Ishikawa (cell line): ENCODE data around the gene CD34.

Experiments
- CEBPB ChIP-seq: IDR thresholded peaks from 2 replicates; pipeline ENCODE4 v1.6.1; 2012
- CREB1 ChIP-seq: IDR thresholded peaks from 2 replicates; pipeline ENCODE4 v1.6.1; 2012; ENCODE audit warnings: low read depth
- EGR1 ChIP-seq: IDR thresholded peaks from 2 replicates; pipeline ENCODE4 v1.6.1; 2012
- EP300 ChIP-seq: IDR thresholded peaks from 2 replicates; pipeline ENCODE4 v1.6.1; 2012; ENCODE audit warnings: borderline replicate concordance
- FOXM1 ChIP-seq: IDR thresholded peaks from 2 replicates; pipeline ENCODE4 v1.6.1; 2012; ENCODE audit warnings: low read depth, borderline replicate concordance
- NFIC ChIP-seq: IDR thresholded peaks from 2 replicates; pipeline ENCODE4 v1.6.1; 2012
- RAD21 ChIP-seq: IDR thresholded peaks from 2 replicates; pipeline ENCODE4 v1.6.1; 2012; ENCODE audit warnings: low read depth
- REST ChIP-seq: IDR thresholded peaks from 2 replicates; pipeline ENCODE4 v1.6.1; 2012; ENCODE audit warnings: low read depth, mild to moderate bottlenecking
- TAF1 ChIP-seq: IDR thresholded peaks from 2 replicates; pipeline ENCODE4 v1.6.1; 2012; ENCODE audit warnings: low read depth, mild to moderate bottlenecking
- TCF12 ChIP-seq: IDR thresholded peaks from 2 replicates; pipeline ENCODE4 v1.6.1; 2012; ENCODE audit warnings: low read depth
- TEAD4 ChIP-seq: IDR thresholded peaks from 2 replicates; pipeline ENCODE4 v1.6.1; 2012
- USF1 ChIP-seq: IDR thresholded peaks from 2 replicates; pipeline ENCODE4 v1.6.1; 2012
- YY1 ChIP-seq: IDR thresholded peaks from 2 replicates; pipeline ENCODE4 v1.6.1; 2012; ENCODE audit warnings: low read depth
- ZBTB7A ChIP-seq: IDR thresholded peaks from 2 replicates; pipeline ENCODE4 v1.6.1; 2012; ENCODE audit warnings: low read depth
- TF ChIP-seq, protein P1 (sequence below): IDR thresholded peaks from 2 replicates; pipeline ENCODE4 v1.6.1; 2012

Gene CD34

DNA sequence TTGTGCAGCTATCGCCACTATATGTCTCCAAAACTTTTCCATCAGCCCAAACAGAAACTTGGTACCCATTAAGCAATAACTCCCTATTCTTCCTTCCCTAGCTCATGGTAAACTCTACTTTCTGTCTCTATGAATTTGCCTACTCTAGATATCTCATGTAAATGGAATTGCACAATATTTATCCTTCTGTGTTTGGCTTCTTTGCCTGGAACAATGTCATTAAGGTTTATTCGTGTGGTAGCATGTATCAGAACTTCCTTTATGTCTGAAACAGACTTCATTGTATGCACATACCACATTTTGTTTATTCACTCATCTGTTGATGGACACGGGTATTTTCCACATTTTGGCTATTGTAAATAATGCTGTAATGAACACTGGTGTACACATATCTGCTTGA is 40.7 kb upstream of the CD34 start:
- no peak for TF ChIP-seq RAD21
- no peak for TF ChIP-seq CREB1
- no peak for TF ChIP-seq FOXM1
- TF ChIP-seq NFIC: no peak

DNA sequence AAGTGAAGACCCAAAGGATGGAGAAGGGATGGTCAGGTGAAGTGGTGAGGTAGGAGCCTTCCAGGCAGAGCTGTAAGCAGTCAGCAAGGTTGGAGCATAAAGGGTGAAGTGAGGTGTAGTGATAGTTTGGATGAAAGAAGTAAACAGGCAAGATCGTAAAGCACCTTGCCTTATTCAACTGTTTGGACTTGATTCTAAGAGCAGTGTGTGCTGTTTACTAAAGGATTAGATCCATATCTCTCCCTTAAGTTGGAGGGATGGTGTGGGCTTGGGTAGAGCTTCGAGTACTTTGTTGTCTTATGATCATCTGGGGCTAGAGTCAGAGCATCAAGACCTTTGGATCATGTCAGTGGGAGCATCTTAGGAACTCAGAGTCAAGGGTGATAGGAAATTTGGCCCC is 39.8 kb upstream of the CD34 start:
- TF ChIP-seq NFIC: no peak
- TF ChIP-seq CREB1: no peak
- no peak for TF ChIP-seq USF1
- no peak for TF ChIP-seq RAD21
- no peak for TF ChIP-seq ZBTB7A
- no peak for TF ChIP-seq REST
- no peak for TF ChIP-seq YY1
- no peak for TF ChIP-seq EGR1
- TF ChIP-seq TCF12: no peak
- TF ChIP-seq FOXM1: no peak
- TF ChIP-seq EP300: no peak
- no peak for TF ChIP-seq CEBPB
- TF ChIP-seq, protein P1, sequence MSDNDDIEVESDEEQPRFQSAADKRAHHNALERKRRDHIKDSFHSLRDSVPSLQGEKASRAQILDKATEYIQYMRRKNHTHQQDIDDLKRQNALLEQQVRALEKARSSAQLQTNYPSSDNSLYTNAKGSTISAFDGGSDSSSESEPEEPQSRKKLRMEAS: no peak
- TF ChIP-seq TAF1: no peak

DNA sequence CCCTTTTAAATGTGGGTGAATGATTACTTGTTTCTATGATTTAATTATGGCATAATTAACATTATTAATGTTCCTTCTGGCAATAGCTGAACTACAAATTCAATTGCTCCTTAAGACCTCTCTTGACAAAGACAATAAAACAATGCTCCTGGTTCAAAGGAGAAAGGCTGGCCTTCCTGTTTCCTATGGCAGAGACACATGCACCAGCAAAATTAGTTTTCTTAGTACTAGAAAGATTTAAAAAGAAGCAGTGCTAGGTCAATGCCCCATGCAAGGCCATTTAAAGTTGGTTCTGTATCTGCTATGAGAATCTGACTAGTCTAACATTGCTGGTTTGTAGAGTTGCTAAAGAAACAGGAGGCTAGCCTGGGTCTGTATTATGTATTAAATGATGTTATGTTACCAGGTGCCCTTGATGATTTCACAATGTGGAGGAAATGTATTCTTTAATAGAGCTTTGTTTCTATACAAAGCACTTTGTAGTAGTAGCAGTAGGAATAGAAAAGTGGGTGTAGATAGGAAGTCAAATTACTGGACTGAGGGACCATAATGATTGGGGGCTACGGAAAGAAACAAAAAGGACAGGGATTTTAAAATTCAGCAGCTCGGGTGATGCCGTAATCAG is 38.8 kb upstream of the CD34 start:
- TF ChIP-seq CREB1 (no peak), REST (no peak), EP300 (no peak), CEBPB (no peak), EGR1 (no peak), NFIC (no peak), TCF12 (no peak), YY1 (no peak), ZBTB7A (no peak), TEAD4 (no peak), USF1 (no peak), FOXM1 (no peak), TAF1 (no peak), RAD21 (no peak)
- TF ChIP-seq, protein P1: no peak

- TF ChIP-seq YY1 (no peak), USF1 (no peak), TCF12 (no peak), CEBPB (no peak), RAD21 (no peak)
These were observed 37.8 kb upstream of the CD34 start for GRCh38 chr1:207948536-207949250.

DNA sequence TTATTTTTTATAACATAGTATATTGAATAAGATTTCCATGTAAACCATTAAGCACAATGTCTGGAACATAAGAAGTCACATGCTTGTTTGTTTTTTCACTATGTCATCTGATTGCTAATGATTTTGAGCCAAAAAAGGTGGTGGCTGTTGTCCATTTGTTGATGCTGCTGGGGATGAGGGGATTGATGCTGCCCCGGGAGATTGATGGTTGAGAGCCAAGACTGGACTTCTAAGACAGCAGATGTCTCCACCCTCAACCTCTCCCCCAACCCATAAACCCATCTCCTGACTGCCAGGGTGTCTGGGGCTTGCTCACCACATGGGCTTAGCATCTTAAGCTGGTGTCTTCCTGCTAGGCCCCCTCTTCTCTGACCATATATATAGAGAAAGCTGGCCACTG is 35.8 kb upstream of the CD34 start:
- no peak for TF ChIP-seq EGR1
- TF ChIP-seq CEBPB: no peak
- TF ChIP-seq NFIC: no peak
- TF ChIP-seq, protein P1: no peak
- TF ChIP-seq USF1: no peak
- no peak for TF ChIP-seq CREB1
- no peak for TF ChIP-seq REST
- no peak for TF ChIP-seq EP300
- no peak for TF ChIP-seq TEAD4
- TF ChIP-seq FOXM1: no peak
